ENCODE results near the gene IL17RD.
A peak's percentile ranks its signal among the peaks of the same experiment; 100 is the strongest.

Gene IL17RD

GRCh38 chr3:57126244-57126643 is 38.9 kb downstream of the IL17RD start (continued):
- TF ChIP-seq ZNF169 (tag by site-specific recombination; IDR thresholded peaks at IDR 0.05) (no peak), ATF2 (tag by site-specific recombination; IDR thresholded peaks at IDR 0.05; ENCODE audit: low read depth) (no peak), ZSCAN23 (tag by site-specific recombination; IDR thresholded peaks at IDR 0.05) (no peak), ZNF830 (tag by site-specific recombination; IDR thresholded peaks at IDR 0.05; ENCODE audit: low read depth) (no peak), ZBTB26 (tag by site-specific recombination; optimal IDR thresholded peaks at IDR 0.05) (no peak), ZNF654 (tag by site-specific recombination; IDR thresholded peaks at IDR 0.05; ENCODE audit: low read depth) (no peak), OVOL3 (tag by site-specific recombination; IDR thresholded peaks at IDR 0.05) (no peak)

- ChIA-PET POLR2A (no interaction called here), CTCF (interaction anchor here (0.6 kb wide), 1 partner anchor 131 kb away, joined by 3 read pairs; no protein-coding TSS in a partner anchor)
- H3K4me3 ChIP-seq (ENCODE audit: low read depth, low read length), result no peak overlapping the region
- TF ChIP-seq ZNF677 (tag by site-specific recombination; IDR thresholded peaks at IDR 0.05) (no peak), ZNF2 (tag by site-specific recombination; IDR thresholded peaks at IDR 0.05) (no peak), GLI4 (tag by site-specific recombination; IDR thresholded peaks at IDR 0.05) (no peak), ZNF362 (tag by site-specific recombination; IDR thresholded peaks at IDR 0.05) (no peak), MYNN (tag by site-specific recombination; IDR thresholded peaks at IDR 0.05; ENCODE audit: borderline replicate concordance) (no peak), ZNF768 (tag by site-specific recombination; IDR thresholded peaks at IDR 0.05) (no peak), ZNF132 (tag by site-specific recombination; IDR thresholded peaks at IDR 0.05; ENCODE audit: borderline replicate concordance) (no peak), ZBTB6 (tag by site-specific recombination; IDR thresholded peaks at IDR 0.05) (no peak), ZNF350 (tag by site-specific recombination; IDR thresholded peaks at IDR 0.05) (no peak), HOXD13 (CRISPR knock-in tag; IDR thresholded peaks at IDR 0.05; ENCODE audit: borderline replicate concordance) (no peak), ZNF223 (tag by site-specific recombination; IDR thresholded peaks at IDR 0.05) (no peak)
- H3K36me3 ChIP-seq (ENCODE audit: control insufficient read depth in 2 of 2, insufficient read depth in 1 of 2, low read length in 2 of 2), result no peaks in the 10 kb centered on the region
- no peaks in the 10 kb centered on the region for H3K4me1 ChIP-seq (ENCODE audit: control insufficient read depth, insufficient read depth, low read length)
- H3K9me3 ChIP-seq (ENCODE audit: control insufficient read depth, insufficient read depth, low read depth, low read length), result no peaks in the 10 kb centered on the region
- H3K27ac ChIP-seq (ENCODE audit: extremely low read depth, low read depth, low read length), result no peak overlapping the region
Measured at GRCh38 chr3:57120451-57121174, 44.5 kb downstream of the IL17RD start.

GRCh38 chr3:57120040-57120439 is 45.1 kb downstream of the IL17RD start:
- Histone ChIP-seq H3K4me3 (ENCODE audit: low read depth, low read length) (no peak overlapping the region), H3K27ac (ENCODE audit: extremely low read depth, low read depth, low read length) (no peak overlapping the region), H3K36me3 (ENCODE audit: control insufficient read depth in 2 of 2, insufficient read depth in 1 of 2, low read length in 2 of 2) (no peaks in the 10 kb centered on the region), H3K4me1 (ENCODE audit: control insufficient read depth, insufficient read depth, low read length) (no peaks in the 10 kb centered on the region), H3K9me3 (ENCODE audit: control insufficient read depth, insufficient read depth, low read depth, low read length) (no peaks in the 10 kb centered on the region)
- POLR2A ChIA-PET, result no interaction called here
- TF ChIP-seq ZNF449 (tag by site-specific recombination; IDR thresholded peaks at IDR 0.05) (peak; percentile 91), ZNF510 (tag by site-specific recombination; IDR thresholded peaks at IDR 0.05; ENCODE audit: insufficient replicate concordance) (no peak)
- CTCF ChIA-PET, result no interaction called here
